Measurements from ENCODE around the gene SFMBT2. TPM values are rescaled to one million over a fixed set of nuclear protein-coding genes. Genes with fewer than 3 reads are reported as not detected.
"Not testable (repeated sequence)": the region's sequence is repeated elsewhere in the genome, so short reads cannot be mapped to it uniquely, and the experiment has no call there.

Gene SFMBT2
- total and polyA plus RNA-seq, 2 of the 13 experiments (the other 11 are each of a cell fraction or from before 2014, with no cell fraction given) = 0.01 to 0.02 TPM

DNA sequence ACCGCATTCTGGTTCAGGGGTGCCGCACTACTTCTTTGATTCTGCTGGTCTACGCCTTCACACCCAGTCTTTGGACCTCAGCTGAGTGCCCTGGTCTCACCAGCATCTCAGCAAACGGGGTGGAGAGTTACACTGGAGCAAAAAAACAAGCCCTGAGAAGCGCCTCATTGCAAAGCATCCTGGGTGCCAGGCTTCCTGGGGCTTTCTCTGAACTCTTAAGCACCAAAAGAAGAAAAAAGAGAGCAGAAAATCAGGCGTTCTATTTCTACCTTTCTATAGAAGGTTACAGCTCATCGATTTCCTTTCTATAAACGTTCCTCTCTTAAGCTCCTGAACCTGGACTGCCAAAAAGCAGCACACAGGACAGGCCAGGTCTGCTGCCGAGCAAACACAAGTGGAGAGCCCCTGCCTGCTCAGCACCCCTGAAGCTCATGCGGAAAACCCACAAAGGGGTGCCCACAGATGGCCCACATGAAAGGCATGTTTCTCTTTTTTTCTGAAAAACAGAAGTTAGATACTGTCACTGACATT lies 217.9 kb downstream of the SFMBT2 start (continued):
- TF ChIP-seq, protein P1, sequence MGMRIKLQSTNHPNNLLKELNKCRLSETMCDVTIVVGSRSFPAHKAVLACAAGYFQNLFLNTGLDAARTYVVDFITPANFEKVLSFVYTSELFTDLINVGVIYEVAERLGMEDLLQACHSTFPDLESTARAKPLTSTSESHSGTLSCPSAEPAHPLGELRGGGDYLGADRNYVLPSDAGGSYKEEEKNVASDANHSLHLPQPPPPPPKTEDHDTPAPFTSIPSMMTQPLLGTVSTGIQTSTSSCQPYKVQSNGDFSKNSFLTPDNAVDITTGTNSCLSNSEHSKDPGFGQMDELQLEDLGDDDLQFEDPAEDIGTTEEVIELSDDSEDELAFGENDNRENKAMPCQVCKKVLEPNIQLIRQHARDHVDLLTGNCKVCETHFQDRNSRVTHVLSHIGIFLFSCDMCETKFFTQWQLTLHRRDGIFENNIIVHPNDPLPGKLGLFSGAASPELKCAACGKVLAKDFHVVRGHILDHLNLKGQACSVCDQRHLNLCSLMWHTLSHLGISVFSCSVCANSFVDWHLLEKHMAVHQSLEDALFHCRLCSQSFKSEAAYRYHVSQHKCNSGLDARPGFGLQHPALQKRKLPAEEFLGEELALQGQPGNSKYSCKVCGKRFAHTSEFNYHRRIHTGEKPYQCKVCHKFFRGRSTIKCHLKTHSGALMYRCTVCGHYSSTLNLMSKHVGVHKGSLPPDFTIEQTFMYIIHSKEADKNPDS (CRISPR knock-in tag; IDR thresholded peaks at IDR 0.05) = no peak
- no peak for TF ChIP-seq FLYWCH1 (CRISPR knock-in tag; IDR thresholded peaks at IDR 0.05)

DNA sequence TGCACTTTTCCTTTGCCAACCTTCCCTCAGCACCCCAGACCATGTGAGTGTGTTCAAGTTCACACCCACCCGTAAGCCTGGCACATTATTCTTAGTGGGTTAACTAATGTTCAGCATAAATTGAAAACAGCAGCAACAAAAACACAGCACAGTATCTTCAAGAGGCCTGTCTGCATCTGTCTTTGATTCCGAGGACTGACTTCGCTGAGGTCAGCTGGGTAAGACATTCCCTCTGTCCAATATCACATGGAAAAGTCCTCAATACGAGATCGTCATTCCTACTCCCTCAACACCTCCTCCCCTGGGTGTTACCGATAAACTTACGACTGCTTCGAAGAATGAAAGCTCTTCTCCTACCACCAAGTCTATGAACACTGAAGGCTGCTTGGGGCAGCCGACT lies 218.8 kb downstream of the SFMBT2 start:
- H3K79me2 ChIP-seq (ENCODE audit: insufficient read depth, low read length) = no peaks in the 10 kb centered on the region
- FAIRE-seq = no peak
- peaks cover 0 to 9% of the 10 kb centered on the region in 2 experiments; a peak in 1 of 5 replicates for H3K27me3 ChIP-seq (ENCODE audit: control insufficient read depth in 1 of 2, insufficient read depth in 2 of 2, low read length in 2 of 2)
- TF ChIP-seq BRD4 (CRISPR knock-in tag; IDR thresholded peaks at IDR 0.05) = no peak
- TF ChIP-seq, protein P2, sequence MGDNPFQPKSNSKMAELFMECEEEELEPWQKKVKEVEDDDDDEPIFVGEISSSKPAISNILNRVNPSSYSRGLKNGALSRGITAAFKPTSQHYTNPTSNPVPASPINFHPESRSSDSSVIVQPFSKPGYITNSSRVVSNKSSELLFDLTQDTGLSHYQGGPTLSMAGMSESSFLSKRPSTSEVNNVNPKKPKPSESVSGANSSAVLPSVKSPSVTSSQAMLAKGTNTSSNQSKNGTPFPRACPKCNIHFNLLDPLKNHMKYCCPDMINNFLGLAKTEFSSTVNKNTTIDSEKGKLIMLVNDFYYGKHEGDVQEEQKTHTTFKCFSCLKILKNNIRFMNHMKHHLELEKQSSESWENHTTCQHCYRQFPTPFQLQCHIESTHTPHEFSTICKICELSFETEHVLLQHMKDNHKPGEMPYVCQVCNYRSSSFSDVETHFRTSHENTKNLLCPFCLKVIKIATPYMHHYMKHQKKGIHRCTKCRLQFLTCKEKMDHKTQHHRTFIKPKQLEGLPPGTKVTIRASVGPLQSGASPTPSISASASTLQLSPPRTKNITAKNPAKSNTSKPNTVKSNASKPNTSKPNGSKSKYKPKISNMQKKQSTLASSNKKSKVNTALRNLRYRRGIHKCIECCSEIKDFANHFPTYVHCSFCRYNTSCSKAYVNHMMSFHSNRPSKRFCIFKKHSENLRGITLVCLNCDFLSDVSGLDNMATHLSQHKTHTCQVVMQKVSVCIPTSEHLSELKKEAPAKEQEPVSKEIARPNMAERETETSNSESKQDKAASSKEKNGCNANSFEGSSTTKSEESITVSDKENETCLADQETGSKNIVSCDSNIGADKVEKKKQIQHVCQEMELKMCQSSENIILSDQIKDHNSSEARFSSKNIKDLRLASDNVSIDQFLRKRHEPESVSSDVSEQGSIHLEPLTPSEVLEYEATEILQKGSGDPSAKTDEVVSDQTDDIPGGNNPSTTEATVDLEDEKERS (CRISPR knock-in tag; IDR thresholded peaks at IDR 0.05) = no peak
- TF ChIP-seq U2AF2 (IDR thresholded peaks at IDR 0.05; ENCODE audit: low read depth, low read length) = no peak
- no peak for TF ChIP-seq KDM5A (IDR thresholded peaks at IDR 0.05; ENCODE audit: borderline replicate concordance, low read length)
- TF ChIP-seq ZNF20 (CRISPR knock-in tag; IDR thresholded peaks at IDR 0.05) = no peak
- TF ChIP-seq ARID2 (CRISPR knock-in tag; IDR thresholded peaks at IDR 0.05; ENCODE audit: borderline replicate concordance) = no peak
- no peak for TF ChIP-seq PTBP1 (IDR thresholded peaks at IDR 0.05; ENCODE audit: low read depth, low read length, poor library complexity, severe bottlenecking)
- no peak for TF ChIP-seq ZNF441 (CRISPR knock-in tag; IDR thresholded peaks at IDR 0.05; ENCODE audit: borderline replicate concordance)
- TF ChIP-seq ZNF326 (CRISPR knock-in tag; IDR thresholded peaks at IDR 0.05; ENCODE audit: borderline replicate concordance) = no peak
- H3K27ac ChIP-seq (ENCODE audit: extremely low read length, insufficient read depth, low read length) = no peak overlapping the region
- no peaks in the 10 kb centered on the region for H3K36me3 ChIP-seq (replicated peaks in 1 of 2; ENCODE audit: control insufficient read depth in 1 of 2, insufficient read depth in 2 of 2, low read length in 2 of 2)
- POLR2A ChIA-PET = no interaction called here
- H3K9me3 ChIP-seq (ENCODE audit: low read length) = no peaks in the 10 kb centered on the region
- CTCF ChIA-PET (ENCODE audit: low intra/inter-chr PET ratio, low total read pairs) = no interaction called here
- no TSS peak for BruUV-seq (replicated peaks)
- H4K20me1 ChIP-seq (ENCODE audit: insufficient read depth, low read length) = no peaks in the 10 kb centered on the region
- no peak overlapping the region for H3K4me3 ChIP-seq (replicated peaks in 1 of 3; ENCODE audit: insufficient read depth in 1 of 3, low read depth in 2 of 3, low read length in 3 of 3)
- intact Hi-C loops (cut with micrococcal nuclease; ENCODE audit: unreplicated experiment) (no loop called here), in situ Hi-C loops (cut with HindIII; ENCODE audit: extremely low pct_ligation_motif_present, low pct_unique_long_range_greater_than_20kb) (no loop called here)
- no peaks in the 10 kb centered on the region for H3K4me1 ChIP-seq (ENCODE audit: insufficient read depth, low read length)
- no peak for ATAC-seq
- H2AFZ ChIP-seq (ENCODE audit: low read length) = no peak overlapping the region
- no peak overlapping the region for H3K4me2 ChIP-seq (ENCODE audit: low read depth, low read length)
- no peak overlapping the region for H3K9ac ChIP-seq (ENCODE audit: insufficient read depth, low read depth, low read length)
- 56% methylated on average over 9 of the region's 9 CpGs for WGBS (ENCODE audit: low lambda C conversion rate)
- no peak for DNase-seq (ENCODE audit: low spot score)

DNA sequence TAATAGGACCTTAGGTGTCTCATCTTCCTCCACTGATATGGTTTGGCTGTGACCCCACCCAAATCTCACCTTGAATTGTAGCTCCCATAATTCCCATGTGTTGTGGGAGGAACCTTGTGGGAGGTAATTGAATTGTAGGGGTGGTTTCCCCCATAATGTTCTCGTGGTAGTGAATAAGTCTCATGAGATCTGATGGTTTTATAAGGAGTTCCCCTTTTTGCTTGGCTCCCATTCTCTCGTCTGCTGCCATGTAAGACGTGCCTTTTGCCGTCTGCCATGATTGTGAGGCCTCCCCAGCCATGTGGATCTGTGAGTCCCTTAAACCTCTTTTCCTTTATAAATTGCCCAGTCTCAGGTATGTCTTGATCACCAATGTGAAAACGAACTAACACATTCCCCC lies 220.1 kb downstream of the SFMBT2 start:
- 42% methylated on average over 5 of the region's 5 CpGs for WGBS (ENCODE audit: low lambda C conversion rate)
- H3K27me3 ChIP-seq (ENCODE audit: control insufficient read depth in 1 of 2, insufficient read depth in 2 of 2, low read length in 2 of 2); H4K20me1 ChIP-seq (ENCODE audit: insufficient read depth, low read length); H3K9ac ChIP-seq (ENCODE audit: insufficient read depth, low read depth, low read length); H3K4me1 ChIP-seq (ENCODE audit: insufficient read depth, low read length); H3K27ac ChIP-seq (ENCODE audit: extremely low read length, insufficient read depth, low read length); H3K4me3 ChIP-seq (replicated peaks in 1 of 3; ENCODE audit: insufficient read depth in 1 of 3, low read depth in 2 of 3, low read length in 3 of 3); FAIRE-seq; BruUV-seq (replicated peaks); H3K4me2 ChIP-seq (ENCODE audit: low read depth, low read length); ATAC-seq; intact Hi-C loops (cut with micrococcal nuclease; ENCODE audit: unreplicated experiment); POLR2A ChIA-PET; DNase-seq (ENCODE audit: low spot score); H3K9me3 ChIP-seq (ENCODE audit: low read length); CTCF ChIA-PET (ENCODE audit: low intra/inter-chr PET ratio, low total read pairs); H3K79me2 ChIP-seq (ENCODE audit: insufficient read depth, low read length); H3K36me3 ChIP-seq (replicated peaks in 1 of 2; ENCODE audit: control insufficient read depth in 1 of 2, insufficient read depth in 2 of 2, low read length in 2 of 2); H2AFZ ChIP-seq (ENCODE audit: low read length); in situ Hi-C loops (cut with HindIII; ENCODE audit: extremely low pct_ligation_motif_present, low pct_unique_long_range_greater_than_20kb): not testable (repeated sequence)

Data from HepG2 (cell line).